HG03432 (cell line): ENCODE results near the gene IL34.
"Not testable (repeated sequence)": the region's sequence is repeated elsewhere in the genome, so short reads cannot be mapped to it uniquely, and the experiment has no call there.

ENCODE experiments used
- ATAC-seq: cut with Tn5 transposase; IDR thresholded peaks from one replicate; pipeline ENCODE4 v1.9.1; 2021; ENCODE audit warnings: mild to moderate bottlenecking, moderate library complexity; ENCODE audit not compliant: unreplicated experiment

Gene IL34

DNA sequence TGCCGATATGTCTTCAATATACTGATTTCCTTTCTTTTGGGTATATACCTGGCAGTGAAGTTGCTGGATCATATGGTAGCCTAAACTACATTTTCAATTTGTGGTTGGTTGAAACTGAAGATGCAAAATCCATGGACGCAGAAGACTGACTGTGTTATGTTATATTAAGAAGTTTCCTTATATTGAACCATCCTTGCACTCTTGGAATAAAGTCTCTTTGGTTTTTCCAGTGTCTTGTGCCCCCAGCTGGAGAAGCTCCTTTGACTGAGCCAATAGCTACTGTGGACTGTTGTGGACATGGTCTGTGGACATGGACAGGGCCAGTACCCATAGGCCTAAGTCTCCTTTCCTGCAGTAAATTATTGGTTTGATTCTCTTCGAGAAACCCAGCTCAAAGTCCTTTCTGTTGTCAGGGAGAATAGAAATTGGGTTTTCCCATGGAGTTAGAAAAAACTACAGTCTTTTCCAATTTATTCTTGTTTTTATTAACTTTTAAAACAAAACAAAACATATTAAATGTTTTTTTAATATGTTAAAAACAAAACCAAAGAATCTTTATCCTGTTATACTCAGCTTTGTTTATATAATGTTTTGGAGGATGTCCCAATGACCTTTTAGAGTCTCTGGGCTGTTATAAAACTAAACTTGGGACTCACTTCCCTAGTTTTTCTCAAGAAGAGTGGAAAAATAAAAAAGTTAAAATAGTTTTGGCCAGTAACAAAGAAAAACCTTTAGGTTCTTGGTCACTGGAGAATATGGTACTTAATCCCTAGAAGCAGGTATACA, 15.2 kb upstream of the IL34 start:
- no peak for ATAC-seq

DNA sequence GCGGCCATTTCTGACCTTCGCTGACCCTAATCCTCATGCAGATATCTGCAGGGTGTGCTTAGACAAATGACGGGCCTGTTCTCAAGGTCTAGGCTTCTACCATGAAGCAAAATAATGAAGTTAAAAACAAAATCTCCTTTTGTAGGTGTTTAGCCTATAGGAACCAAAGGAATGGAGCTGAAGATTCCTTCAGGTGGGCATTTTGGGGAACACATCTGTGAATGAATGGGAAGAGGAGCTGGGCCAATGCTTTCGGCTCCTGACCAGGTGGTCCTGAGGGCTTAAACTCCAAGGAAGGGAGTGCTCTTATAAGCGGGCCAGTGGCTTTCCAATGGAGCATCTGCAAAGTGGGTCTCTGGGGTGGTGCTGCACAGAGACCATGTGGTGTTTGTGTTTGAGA, 14.1 kb upstream of the IL34 start:
- ATAC-seq, result no peak

DNA sequence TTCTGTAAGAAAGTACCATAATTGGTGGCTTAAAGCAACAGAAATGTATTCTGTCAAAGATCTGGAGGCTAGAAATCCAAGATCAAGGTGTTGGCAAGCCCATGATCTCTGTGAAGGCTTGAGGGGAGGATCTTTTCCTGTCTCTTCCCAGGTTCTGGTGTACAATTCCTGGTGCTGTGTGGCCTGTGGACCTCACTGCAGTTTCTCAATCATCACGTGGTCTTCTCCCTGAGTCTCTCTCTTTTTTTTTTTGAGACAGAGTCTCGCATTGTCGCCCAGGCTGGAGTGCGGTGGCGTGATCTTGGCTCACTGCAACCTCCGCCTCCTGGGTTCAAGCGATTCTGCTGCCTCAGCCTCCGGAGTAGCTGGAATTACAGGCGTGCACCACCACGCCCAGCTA, 12.7 kb upstream of the IL34 start:
- not testable (repeated sequence) for ATAC-seq

GRCh38 chr16:70634861-70635260, 11.5 kb upstream of the IL34 start:
- ATAC-seq, result no peak

DNA sequence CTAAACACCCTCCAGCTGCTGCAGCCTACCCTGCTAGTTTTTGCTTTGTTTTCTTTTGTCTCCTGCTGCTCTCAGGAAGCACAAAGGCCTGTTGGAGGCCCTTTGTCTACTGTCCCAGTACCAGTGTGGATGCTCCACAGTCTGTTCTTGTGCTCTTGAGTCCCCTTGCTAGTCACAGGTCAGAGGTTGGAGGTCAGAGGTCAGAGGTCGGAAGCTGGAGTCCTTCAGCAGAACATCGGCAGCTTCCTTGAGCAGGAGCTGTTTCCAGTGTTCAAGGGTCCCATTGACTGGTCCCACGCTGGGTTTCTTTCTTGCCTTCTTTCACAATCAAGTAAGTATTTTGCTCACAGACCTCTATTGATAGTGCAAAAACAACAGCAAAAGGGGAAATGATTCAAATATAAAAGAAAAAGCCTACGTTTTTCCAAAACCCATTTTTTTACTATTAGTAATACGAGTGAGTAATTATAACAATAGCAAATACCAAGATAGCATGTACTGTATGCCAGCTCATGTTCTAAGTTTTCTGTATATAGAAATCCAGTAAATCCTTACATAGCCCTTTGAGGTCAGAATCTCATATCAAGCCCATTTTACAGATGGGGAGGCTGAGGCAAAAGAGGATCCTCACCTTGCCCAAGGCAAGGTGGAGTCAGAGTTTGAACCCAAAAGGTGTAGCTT, 10.9 kb upstream of the IL34 start:
- ATAC-seq, result no peak

DNA sequence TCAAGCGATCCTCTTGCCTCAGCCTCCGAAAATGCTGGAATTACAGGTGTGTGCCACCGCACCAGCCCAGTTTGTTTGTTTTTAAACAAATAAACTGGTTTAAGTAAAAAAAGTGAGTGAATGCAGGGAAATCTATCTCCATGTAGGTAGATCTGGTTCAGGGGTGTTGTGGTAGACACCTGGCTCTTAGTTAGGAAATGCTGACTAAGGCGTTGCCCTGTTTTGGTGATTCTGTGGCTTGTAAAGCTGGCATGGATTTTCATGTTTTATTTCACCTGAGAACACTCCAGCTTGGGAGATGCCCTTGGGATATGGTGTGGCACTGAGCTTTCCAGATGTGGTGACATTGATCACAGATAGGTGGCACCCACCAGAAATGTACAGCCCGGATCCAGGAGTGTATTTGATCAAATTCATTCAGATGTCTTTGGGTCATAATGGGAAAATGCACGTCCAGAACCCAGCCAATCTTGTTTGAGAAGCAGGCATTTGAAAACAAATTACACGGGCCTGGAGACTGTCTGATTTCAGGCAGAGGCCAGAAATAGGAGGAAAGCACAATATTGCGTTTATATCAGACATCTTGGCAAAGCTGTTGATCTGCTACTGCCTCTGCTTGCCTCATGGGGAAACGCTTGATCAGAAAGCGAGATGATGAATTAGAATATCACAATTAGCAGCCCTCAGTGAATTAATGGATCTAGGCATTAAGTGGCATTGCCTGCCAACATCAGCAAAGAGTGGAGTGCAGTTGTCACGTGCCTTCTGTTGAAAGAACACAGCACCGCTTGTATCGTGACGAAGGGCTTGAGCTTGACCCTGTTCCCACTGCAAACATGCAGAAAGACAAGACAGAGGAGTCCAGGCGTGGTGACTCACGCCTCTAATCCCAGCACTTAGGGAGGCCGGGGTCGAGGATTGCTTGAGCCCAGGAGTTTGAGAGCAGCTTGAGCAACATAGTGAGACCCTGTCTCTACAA, 7.3 kb upstream of the IL34 start:
- ATAC-seq, result no peak

- ATAC-seq, result no peak
Observed at GRCh38 chr16:70642633-70643032, 3.7 kb upstream of the IL34 start.

GRCh38 chr16:70643264-70643663, 3.1 kb upstream of the IL34 start:
- ATAC-seq, result not testable (repeated sequence)

DNA sequence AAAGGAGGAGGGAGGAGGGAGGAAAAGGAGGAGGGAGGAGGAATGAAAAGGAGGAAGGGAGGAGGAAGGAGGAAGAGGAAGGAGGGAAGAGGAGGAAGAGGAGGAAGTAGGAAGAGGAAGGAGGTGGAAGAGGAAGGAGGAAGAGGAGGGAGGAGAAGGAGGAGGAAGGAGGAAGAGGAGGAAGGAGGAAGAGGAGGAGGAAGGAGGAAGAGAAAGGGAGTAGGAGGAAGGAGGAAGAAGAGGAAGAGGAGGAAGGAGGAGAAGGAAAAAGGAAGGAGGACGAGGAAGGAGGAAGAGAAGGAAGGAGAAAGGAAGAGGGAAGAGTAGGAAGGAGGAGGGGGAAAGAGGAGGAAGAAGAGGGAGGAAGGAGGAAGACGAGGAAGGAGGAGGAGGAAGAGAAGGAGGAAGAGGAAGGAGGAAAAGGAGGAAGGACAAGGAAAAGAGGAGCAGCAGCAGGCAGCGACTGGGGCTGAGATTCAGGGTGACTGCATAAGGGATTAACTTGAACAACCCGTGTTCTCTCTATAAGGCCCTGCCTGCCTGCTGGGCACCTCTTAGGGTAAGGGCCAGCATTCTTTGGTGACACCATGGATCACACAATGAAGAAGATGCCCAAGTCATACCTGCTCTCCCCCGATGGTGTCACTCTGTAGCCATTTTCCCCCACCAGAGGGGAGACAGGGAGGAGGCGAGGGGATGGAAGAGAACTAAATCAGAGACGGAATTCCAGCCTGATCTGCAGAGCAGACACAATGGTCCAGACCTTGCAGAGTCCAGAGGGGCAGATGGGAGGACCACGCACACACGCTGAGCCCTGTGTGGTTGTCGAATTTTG, 1.4 kb upstream of the IL34 start:
- ATAC-seq, result no peak

DNA sequence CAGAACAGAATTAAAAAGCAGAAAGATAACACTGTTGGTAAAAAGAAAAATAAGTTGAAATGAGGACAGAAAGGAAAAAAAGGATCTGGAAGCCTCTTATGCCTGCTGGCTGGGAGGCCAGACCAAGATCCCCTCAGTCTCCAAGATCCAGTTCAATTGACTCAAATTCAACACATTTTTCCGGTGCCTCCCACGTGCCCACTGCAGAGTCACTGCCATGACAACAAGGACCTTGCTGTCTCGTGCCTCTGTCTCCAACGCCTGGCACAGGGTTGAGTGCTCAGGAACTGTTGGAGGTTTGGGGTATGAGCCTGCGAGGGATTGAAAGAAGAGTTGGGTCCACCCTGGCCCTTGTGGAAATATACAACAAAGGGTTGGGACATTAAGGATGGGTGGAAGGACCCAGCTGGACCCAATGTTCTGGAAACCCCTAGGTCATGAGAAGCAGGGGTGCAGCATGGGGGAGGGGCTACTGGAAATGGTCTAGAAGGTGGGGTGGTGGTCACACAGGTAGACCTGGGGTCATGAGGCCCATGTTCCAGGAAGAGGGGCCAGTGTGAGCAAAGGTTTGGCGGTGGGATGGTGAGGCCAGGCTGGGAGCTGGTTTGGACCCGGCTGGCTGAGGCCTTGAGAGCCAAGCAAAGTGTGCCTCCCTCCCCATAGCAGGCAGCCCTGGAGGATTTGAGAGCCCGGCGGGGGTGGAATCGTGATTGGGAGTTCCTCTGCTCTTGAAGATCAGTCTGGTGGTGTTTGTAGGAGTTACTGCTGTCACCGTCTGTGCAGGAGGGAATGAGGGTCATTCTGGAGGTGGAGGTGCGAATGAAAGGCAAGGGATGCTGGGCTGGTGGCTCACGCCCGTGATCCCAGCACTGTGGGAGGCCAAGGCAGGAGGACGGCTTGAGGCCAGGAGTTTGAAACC, 1.3 kb downstream of the IL34 start:
- no peak for ATAC-seq

DNA sequence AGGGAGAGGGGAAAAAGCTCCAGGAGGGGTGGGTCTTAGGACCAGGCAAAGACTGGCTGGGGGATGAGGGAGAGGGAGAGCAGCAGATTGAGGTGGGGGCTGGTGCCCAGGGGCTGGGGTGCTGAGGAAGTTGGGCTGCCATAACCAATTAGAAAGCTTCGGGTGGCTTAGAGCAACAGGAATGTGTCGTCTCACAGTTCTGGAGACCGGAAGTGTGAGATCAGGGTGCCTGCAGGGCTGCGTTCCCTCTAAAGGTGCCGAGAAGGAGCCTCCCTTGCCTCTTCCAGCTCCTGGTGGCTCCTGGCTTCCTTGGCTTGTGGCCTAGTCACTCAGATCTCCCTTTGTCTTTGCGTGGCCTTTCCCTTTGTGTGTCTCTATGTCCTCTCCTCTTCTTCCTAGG, 2.2 kb downstream of the IL34 start:
- no peak for ATAC-seq

DNA sequence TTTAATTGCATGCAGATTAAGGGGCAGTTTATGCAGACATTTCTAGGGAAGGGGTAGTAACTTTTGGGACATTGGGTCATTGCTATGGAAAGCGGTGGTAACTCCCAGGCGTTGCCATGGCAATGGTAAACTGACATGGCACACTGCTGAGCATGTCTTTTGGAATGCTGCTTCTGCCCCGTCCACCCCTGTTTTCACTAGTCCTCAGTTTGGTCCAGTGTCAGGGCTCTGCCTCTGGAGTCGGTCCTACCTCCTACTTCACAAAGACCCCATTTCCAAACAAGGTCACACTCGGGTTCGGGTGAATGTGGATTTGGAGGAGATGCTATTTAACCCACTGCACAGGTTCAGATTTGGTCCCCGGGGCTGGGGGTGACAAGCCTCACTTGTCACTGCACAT, 2.9 kb downstream of the IL34 start:
- no peak for ATAC-seq

- ATAC-seq, result no peak
Observed at GRCh38 chr16:70650216-70650615, 3.9 kb downstream of the IL34 start.

DNA sequence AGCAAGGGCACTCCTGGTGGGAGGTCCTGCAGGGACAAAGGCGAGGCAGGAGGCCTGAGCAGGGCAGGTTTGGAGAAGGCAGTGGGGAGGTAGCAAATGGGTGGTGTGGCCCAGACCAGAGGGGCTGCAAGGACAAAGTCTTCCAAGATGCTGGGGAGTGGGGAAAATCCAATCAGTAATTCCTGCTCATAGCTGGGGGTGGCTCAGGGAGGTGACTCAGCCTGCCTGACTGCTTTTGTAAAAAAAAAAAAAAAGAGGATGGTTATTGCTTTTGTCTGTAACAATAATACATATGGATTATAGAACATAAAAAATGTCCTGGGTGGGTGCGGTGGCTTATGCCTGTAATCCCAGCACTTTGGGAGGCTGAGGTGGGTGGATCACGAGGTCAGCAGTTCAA, 5.2 kb downstream of the IL34 start:
- ATAC-seq, result no peak

- ATAC-seq, result no peak
Observed at GRCh38 chr16:70652322-70652721, 6.0 kb downstream of the IL34 start.

DNA sequence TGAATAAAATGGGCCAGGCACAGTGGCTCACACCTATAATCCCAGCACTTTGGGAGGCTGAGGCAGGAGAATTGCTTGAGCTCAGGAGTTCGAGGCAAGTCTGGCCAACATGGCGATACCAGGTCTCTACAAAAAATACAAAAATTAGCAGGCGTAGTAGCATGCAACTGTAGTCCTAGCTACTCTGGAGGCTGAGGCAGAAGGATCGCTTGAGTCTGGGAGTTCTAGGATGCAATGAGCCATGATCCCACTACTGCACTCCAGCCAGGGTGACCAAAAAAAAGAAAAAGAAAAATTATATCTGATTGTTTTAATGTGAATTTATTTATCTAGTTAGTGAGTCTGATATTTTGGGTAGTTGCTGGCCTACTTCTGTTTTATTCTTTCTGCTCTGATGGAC, 7.0 kb downstream of the IL34 start:
- ATAC-seq, result no peak

- no peak for ATAC-seq
Observed at GRCh38 chr16:70653809-70654771, 7.7 kb downstream of the IL34 start.

DNA sequence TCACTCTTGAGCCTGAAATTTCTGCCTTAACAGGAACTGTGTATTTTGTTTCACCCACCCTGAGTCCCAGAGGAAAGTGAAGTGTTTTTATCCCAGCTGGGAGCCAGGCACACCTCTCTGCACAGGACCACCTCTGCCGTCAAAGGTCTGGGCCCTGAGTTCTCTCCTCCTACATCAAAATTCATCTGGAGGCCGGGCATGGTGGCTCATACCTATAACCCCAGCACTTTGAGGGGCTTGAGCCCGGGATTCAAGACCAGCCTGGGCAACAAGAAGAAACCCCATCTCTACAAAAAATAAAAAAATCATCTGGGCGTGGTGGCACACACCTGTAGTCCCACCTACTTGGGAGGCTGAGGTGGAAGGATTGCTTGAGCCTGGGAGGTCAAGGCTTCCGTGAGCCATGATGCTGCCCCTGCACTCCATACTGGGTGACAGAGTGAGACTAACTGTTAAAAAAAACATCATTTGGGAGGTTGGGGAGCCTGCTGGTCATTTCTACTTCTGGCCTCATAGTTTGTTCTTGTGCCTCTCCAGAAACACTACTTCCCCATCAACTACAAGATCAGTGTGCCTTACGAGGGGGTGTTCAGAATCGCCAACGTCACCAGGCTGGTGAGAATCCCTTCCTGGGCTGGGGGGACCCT, 9.8 kb downstream of the IL34 start:
- ATAC-seq, result no peak
